CD4-positive, alpha-beta T cell treated with Interleukin-2 at 100 ng/mL for 4 hours (primary cell): ENCODE measurements around the gene ENDOU.

ENCODE experiments used
- DNase-seq: peaks from one replicate; pipeline ENCODE4 v3.0.0-alpha.2; 2020; ENCODE audit warnings: low spot score

ENDOU gene

GRCh38 chr12:47743311-47743860 is 18.1 kb upstream of the ENDOU start:
- no peak for DNase-seq

GRCh38 chr12:47742253-47742825 is 17.0 kb upstream of the ENDOU start:
- peak; percentile 72 for DNase-seq

GRCh38 chr12:47741340-47741703 is 16.0 kb upstream of the ENDOU start:
- DNase-seq, result peak; percentile 77

- DNase-seq, result no peak
These were observed 15.5 kb upstream of the ENDOU start for GRCh38 chr12:47740606-47741339.

GRCh38 chr12:47739979-47740378 is 14.7 kb upstream of the ENDOU start:
- DNase-seq, result no peak

- no peak for DNase-seq
These were observed 14.0 kb upstream of the ENDOU start for GRCh38 chr12:47739297-47739696.

- no peak for DNase-seq
These were observed 12.8 kb upstream of the ENDOU start for GRCh38 chr12:47737936-47738594.

- DNase-seq, result no peak
These were observed 11.8 kb upstream of the ENDOU start for GRCh38 chr12:47736877-47737676.

- no peak for DNase-seq
These were observed 10.9 kb upstream of the ENDOU start for GRCh38 chr12:47736216-47736615.

GRCh38 chr12:47735649-47736048 is 10.4 kb upstream of the ENDOU start:
- DNase-seq, result no peak

GRCh38 chr12:47734725-47735480 is 9.6 kb upstream of the ENDOU start:
- DNase-seq, result no peak

GRCh38 chr12:47733142-47733541 is 7.9 kb upstream of the ENDOU start:
- no peak for DNase-seq

- DNase-seq, result no peak
These were observed 7.2 kb upstream of the ENDOU start for GRCh38 chr12:47732504-47732903.

GRCh38 chr12:47731723-47732122 is 6.4 kb upstream of the ENDOU start:
- DNase-seq, result no peak

- DNase-seq, result no peak
These were observed 5.1 kb upstream of the ENDOU start for GRCh38 chr12:47730341-47730744.

- no peak for DNase-seq
These were observed 3.9 kb upstream of the ENDOU start for GRCh38 chr12:47729233-47729632.

GRCh38 chr12:47725893-47726292 is 603 bp upstream of the ENDOU start:
- DNase-seq, result no peak

GRCh38 chr12:47722941-47723631 is 2.2 kb downstream of the ENDOU start:
- no peak for DNase-seq

GRCh38 chr12:47722136-47722834 is 3.0 kb downstream of the ENDOU start:
- no peak for DNase-seq

GRCh38 chr12:47721431-47721973 is 3.8 kb downstream of the ENDOU start:
- DNase-seq, result peak; percentile 10
